ENCODE measurements around the gene BMP8A.

GRCh38 chr1:39571178-39571483 is 79.7 kb downstream of the BMP8A start:
- TF ChIP-seq EZH2 (optimal IDR thresholded peaks at IDR 0.05; ENCODE audit: low read depth, low read length) (no peak), EZH2phosphoT487 (IDR thresholded peaks at IDR 0.05; ENCODE audit: low read length) (no peak)
